ENCODE data around the gene CFAP90.

DNA sequence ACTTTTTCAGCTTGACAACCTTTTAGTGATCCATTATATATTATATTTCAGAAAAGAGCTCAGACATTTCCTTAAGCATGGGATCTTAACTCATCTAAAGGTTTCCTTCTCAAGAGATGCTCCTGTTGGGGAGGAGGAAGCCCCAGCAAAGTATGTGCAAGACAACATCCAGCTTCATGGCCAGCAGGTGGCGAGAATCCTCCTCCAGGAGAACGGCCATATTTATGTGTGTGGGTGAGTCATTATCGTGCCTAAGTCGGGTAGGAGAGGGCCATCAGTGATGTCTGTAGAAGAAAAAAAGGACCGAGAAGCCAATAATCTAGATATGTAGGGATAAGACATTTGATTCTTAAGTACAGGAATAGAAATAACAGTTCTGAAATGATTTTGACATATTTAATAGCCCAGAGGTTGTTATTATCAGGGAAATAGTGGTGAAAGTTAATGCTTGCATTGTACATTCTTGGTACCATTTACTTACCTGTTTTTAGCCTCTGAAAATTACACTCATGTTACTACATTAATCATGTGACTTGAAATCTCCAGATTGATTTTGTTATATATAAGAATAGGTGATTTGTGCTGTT lies 46.2 kb upstream of the CFAP90 start:
- TF ChIP-seq, protein P1, sequence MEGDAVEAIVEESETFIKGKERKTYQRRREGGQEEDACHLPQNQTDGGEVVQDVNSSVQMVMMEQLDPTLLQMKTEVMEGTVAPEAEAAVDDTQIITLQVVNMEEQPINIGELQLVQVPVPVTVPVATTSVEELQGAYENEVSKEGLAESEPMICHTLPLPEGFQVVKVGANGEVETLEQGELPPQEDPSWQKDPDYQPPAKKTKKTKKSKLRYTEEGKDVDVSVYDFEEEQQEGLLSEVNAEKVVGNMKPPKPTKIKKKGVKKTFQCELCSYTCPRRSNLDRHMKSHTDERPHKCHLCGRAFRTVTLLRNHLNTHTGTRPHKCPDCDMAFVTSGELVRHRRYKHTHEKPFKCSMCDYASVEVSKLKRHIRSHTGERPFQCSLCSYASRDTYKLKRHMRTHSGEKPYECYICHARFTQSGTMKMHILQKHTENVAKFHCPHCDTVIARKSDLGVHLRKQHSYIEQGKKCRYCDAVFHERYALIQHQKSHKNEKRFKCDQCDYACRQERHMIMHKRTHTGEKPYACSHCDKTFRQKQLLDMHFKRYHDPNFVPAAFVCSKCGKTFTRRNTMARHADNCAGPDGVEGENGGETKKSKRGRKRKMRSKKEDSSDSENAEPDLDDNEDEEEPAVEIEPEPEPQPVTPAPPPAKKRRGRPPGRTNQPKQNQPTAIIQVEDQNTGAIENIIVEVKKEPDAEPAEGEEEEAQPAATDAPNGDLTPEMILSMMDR (IDR thresholded peaks at IDR 0.05 in 4 of 5, conservative IDR thresholded peaks at IDR 0.05 in 1 of 5): no peak
- TF ChIP-seq POLR2A (IDR thresholded peaks at IDR 0.05): no peak

Measured in gastrocnemius medialis (tissue), 4 donors.